Activated CD4-positive, CD25-positive, alpha-beta regulatory T cell treated with anti-CD3 and anti-CD28 coated beads, Interleukin-2, amount 50 U/mL, for 72 hours (primary cell): Measurements from ENCODE around the gene JPT1.
"Not testable (repeated sequence)": the region's sequence is repeated elsewhere in the genome, so short reads cannot be mapped to it uniquely, and the experiment has no call there.

ENCODE experiments used
- DNase-seq: peaks from one replicate; pipeline ENCODE4 v3.0.0; 2021

The JPT1 gene, protein sequence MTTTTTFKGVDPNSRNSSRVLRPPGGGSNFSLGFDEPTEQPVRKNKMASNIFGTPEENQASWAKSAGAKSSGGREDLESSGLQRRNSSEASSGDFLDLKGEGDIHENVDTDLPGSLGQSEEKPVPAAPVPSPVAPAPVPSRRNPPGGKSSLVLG

DNA sequence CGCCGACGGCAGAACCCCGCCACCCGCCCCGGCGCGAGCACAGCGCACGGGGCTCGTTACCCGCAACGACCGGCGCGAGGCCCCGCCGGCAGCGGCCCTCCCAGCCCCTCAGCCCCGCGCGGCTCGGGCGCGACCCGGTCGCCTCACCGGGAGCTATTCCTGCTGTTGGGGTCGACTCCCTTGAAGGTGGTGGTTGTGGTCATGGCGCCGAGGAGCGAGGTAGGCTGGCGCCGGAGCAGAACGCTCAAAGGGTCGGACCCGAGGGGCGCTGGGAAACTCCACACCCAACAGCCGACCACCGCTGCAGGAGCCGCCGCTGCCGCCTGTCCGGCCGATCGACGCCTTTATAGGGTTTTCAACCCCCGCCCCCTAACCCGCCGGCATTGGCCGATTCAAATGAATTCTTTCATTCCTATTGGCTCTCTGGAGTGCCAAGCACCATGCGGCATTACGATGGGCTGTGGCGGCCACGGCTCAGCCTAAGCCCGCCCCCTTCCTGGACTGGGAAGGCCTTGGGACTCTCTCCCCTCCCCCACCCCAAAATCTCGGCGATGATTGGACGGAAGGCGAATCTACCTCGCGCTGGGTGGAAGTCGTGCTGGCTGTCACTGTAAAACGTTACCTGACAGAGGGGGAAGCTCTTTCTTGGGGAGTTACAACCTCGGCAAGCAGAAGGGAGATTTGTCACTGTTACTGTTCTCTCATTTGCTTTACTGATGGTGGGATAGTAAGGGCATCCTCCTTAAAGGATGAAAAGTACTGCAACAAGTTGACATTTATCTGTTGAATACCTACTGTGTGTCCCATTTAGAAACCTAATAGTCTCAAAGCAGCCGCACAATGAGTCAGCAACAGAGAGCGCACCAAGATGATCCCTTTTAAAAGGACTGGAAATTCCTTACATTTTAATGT is at the start of gene JPT1:
TSS of gene JPT1 (minus strand) at position 318 of the 912 bp plus-strand sequence. CDS start at position 203, 115 bp downstream.
- peak; percentile 93 for DNase-seq

DNA sequence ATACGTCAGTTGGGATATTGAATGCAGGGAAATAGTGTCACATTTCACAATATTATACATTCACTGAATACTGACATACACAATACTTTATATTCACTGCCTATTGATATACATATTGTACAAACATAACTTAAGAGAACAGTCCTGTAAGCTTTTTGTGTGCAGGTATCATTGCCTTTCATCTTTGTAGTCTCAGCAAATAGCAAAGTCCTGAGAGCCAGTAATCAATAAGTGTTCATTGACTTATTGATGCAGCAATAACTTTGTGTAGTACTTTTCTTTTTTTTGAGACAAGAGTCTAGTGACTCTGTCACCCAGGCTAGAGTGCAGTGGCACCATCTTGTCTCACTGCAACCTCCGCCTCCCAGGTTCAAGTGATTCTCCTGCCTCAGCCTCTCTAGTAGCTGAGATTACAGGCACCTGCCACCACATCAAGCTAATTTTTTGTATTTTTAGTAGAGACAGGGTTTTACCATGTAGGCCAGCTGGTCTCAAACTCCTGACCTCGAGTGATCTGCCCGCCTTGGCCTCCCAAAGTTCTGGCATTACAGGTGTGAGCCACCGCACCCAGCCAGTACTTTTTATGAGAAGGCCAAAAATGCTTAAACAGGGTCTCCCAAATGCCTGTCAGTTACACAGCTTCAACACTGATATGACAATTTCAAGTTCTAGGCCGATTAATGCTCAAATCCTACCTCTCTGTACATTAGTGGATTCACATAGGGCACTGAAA is 45.7 kb upstream of the JPT1 start:
- no peak for DNase-seq

DNA sequence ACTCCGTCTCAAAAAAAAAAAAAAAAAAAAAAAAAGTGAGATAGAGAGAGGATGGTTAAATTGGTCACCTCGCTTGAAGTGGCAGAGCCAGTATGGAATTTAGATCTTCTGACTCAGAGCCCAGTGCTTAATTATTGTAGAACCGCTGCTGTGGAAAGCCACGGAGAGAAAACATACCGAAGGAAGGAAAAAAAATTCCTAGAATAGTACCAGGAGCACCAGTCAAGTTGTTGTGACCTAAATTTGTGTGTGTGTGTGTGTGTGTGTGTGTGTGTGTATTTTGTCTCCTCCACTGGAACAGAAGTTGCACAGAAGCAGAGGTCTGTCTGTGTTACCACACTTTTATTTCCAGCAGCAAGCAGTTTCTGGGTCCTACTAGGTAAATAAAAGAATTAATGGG is 40.6 kb upstream of the JPT1 start:
- no peak for DNase-seq

DNA sequence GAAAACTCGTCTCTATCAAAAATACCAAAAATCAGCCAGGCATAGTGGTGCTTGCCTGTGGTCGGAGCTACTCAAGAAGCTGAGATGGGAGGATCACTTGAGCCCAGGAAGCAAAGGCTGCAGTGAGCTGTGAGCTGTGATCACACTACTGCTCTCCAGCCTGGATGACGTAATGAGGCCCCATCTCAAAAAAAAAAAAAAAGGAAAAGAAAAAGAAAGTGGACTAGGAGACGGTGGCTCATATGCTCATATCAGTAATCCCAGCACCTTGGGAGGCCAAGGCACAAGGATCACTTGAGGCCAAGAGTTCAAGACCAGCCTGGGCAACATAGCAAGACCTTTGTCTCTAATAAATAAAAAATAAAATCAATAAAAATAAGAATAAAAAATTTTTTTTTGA is 37.3 kb upstream of the JPT1 start:
- no peak for DNase-seq

DNA sequence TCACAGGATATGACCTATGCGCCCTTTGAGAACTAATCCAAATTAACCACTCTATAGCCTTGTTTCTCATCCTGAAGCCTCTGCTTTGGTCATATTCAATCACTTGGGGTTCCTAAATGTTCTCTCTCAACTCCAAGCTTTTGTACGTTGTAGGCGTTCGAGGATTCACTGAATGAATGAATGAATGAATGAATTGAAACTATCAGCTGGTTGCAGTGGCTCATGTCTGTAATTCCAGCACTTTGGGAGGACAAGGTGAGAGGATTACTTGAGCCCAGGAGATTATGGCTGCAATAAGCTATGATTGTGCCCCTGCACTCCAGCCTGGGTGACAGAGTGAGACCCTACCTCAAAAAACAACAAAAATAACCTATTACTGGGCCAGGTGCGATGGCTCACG is 34.3 kb upstream of the JPT1 start:
- no peak for DNase-seq

DNA sequence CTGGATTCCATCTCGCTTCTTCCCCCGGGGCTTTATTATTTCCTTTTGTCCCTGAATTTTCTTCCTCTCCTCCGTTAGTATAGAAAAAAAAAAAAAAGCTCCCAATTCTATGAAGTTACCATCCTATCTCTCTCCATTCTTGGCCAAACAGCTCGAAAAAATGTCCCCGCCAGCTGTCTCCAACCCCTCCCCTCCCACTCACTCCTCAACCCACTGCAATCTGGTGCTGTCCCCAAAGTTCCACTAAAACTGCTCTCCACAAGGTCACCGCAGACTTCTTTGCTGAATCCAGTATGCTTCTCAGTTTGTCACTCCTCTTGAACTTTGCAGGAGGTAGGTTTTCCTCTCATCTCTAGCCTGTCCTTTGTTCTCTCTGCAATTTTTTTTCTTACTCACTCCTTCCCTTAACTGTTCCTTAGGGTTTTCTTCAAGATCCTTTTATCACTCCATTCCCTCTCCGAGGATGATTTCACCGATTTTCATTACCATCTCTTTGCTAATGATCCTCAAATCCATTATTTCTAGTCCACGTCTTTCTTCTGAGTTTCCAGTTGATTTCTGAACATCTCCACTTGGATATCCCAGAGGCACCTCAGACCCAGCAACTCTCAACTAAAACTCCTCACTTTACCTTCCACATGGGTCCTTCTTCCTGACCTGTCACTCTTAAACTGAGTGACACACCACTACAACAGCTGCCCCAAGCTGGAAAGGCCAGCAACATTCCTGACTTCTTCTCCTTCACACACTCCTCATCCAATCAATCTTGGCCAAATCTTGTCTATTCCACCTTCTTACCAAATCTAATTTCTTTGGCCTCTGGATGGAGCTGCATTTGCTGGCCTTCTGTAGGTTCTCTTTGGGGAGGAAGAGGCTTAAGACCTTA is 29.9 kb upstream of the JPT1 start:
- no peak for DNase-seq

DNA sequence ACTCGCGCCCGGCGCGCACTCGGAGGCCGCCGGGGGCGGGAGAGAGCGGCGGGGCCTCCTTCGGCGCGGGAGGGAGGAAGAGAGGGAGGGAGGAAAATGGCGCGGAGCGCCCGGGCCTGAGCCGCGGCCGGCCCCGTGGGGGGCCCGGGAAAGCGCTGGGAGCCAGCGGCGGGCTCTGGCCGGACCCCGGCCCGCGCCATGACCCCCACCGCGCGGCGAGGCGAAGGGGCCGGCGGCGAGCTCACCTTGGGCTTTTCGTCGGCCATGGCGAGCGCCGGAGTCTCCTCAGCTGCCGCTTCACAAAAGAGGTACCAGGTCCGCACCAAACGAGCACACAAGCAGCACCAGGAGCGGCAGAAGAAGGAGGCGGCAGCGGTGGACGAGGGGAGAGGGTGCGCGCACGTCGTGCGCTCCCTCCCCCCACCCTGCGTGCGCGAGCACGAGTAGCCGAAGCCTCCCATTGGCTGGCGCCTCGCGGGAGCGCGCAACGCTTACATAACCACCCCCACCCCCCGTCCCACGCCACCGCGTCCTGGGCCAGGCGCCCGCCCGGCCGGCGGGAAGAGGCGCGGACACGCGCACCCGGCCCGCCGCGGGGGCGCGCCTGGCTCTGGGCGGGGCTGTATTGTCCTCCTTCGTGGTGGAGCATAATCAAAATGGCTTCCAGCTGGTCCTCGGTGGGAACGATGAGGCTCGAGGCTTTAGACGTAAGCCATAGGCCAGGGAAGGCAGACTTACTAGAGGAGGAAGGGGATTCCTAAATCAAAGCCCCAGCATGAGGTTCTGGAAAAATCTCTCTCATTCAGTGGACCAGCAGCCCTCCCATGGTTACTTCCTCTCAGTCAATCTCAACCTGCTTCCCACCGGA is 28.5 kb upstream of the JPT1 start, which contains the start of gene SUMO2:
TSS of gene SUMO2 (minus strand) at position 391 of the 868 bp plus-strand sequence. CDS start at position 266, 125 bp downstream.
- DNase-seq = peak; percentile 96

DNA sequence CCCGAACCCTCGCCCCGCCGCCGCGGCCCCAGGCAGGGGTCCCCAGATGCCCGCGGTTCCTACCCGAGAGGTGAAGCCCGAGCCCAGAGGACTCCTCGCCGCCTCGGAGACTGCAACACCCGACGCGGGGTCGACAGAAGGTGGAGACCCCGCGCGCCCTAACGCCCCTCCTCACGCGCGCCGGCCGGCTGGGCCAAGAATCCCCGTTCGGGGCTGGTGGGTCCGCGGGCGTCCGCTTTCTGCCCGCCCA is 27.9 kb upstream of the JPT1 start:
- no peak for DNase-seq

DNA sequence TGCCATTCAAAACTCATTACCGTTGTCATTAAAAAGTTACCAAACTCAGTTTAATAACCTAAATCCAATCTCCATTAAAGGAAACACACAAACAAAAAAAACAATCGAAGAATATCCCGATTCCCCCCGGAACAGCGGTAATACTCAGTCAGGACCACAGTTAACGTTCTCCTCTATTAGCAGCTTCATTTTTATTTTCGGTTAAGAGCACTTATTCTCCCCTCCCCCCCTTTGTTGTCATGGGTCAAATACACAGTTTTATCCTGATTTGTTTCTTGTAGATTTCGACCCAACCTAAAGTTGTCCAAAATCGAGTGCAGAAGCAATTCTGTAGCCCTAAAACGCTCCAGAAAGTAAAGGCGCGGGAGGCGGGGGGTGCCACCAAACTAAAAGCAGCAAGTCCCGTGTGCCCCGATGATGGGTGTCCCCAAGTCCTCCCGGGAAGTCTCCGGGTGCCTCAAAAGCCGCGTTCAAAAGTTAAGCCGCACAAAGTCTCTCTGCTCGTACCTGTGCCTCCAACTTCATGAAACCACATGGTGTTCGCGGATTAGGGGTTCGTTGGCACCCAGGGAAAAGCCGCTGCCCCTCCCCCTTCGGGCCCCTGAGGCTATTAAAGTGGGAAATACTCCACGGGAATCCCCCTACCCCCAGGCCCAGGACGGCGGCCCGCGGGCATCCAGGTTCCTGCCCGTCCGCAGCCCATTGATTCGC is 27.5 kb upstream of the JPT1 start:
- DNase-seq = peak; percentile 54

DNA sequence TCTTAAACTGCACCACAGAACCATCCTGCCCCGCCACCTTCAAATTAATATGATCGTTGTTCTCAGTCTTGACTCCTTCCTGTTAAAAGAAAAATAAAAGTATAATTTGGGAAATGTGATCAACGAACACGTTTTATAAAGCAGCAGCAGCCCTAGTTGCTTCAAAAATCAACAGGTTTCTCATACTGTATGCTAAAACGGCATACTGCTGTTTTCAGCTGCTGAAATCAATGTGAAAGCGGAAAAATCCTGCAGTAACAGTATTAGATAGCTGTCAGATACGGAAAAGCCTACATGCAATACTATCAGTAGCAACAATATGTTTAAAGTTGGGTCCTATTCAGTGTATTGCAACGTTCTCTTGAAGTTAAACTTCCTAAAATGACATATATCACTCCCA is 26.8 kb upstream of the JPT1 start:
- DNase-seq = no peak

DNA sequence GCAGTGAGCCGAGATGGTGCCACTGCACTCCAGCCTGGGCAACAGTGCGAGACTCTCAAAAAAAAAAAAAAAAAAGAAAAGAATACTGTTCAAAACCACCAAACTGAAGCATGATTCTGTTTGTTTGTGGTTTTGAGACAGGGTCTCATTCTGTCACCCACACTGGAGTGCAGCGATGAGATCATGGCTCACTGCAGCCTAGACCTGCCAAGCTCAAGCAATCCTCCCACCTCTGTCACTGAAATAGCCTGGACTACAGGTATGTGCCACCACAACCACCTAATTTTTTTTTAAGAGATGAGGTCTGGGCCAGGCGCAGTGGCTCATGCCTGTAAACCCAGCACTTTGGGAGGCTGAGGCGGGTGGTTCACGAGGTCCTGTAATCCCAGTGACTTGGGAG is 24.1 kb upstream of the JPT1 start:
- DNase-seq = no peak

DNA sequence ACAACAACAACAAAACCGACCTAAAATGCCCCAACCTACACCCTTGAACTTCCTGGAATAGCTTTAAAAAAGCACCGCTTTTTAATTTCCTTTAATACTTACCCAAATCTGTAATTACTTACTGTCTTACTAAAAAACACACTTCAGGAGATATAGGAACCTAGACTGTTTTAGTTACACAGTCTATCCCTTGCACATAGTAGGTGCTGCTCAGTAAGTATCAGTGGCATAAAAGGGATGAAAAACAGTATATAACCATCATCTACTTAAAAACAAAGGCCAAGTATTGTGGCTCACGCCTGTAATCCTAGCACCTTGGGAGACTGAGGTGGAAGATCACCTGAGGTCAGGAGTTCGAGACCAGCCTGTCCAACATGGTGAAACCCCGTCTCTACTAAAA is 22.3 kb upstream of the JPT1 start:
- DNase-seq = no peak

DNA sequence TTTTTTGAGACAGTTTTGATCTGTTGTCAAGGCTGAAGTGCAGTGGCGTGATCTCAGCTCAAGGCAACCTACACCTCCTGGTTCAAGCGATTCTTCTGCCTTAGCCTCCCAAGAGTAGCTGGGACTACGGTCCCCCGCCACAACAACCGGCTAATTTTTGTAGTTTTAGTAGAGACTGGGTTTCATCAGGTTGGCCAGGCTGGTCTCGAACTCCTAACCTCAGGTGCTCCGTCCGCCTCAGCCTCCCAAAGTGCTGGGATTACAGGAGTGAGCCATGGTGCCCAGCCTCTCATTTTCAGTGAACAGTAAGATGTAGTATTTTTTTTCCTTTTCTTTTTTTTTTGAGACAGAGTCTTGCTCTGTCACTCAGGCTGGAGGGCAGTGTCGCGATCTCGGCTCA is 20.7 kb upstream of the JPT1 start:
- no peak for DNase-seq

DNA sequence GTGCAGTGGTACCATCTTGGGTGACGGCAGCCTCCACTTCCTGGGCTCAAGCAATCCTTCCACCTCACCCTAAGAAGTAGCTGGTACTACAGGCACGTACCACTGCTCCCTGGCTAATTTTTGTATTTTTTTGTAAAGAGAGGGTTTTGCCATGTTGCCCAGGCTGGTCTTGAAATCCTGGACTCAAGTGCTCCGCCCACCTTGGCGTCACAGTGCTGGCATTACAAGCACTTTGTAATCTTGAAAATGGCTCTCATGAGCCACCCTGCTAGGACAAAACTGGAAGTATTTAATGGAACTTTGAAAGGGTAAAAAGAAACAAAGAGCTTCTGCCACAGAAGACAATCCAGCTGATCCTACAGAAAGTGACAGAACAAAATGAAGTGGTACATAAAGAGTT is 19.2 kb upstream of the JPT1 start:
- DNase-seq = no peak

DNA sequence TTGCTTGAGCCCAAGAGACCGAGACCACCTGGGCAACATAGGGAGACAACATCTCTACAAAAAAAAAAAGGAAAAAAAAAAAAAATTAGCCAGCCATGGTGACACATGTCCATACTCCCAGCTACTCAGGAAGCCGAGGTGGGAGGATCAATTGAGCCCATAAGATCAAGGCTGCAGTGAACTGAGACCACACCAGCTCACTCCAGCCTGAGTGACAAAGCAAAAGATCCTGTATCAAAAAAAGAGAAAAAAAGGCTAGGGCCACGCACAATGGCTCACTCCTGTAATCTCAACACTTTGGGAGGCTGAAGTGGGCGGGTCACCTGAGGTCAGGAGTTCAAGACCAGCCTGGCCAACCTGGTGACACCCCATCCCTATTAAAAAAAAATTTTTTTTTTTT is 14.7 kb upstream of the JPT1 start:
- DNase-seq = no peak

DNA sequence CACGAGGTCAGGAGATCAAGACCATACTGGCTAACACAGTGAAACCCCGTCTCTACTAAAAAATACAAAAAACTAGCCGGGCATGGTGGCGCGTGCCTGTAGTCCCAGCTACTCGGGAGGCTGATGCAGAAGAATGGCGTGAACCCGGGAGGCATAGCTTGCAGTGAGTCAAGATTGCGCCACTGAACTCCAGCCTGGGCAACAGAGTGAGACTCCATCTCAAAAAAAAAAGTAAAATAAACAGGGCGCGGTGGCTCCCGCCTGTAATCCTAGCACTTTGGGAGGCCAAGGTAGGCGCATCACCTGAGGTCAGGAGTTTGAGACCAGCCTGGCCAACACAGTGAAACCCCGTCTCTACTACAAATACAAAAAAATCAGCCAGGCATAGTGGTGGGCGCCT is 10.3 kb upstream of the JPT1 start:
- DNase-seq = not testable (repeated sequence)

DNA sequence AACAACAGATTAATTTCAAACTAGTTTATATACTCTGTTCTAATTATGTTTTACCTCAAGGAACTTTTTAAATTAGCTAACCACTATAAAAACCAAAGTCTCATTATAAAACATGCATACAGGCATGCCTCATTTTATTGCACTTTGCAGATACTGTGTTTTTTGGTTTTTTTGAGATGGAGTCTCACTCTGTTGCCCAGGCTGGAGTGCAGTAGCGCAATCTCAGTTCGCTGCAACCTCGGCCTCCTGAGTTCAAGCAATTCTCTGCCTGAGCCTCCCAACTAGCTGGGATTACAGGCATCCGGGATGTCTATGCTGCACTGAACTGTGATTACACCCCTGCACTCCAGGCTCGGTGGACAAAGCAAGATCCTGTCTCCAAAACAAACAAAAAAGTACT is 8.8 kb upstream of the JPT1 start:
- no peak for DNase-seq

DNA sequence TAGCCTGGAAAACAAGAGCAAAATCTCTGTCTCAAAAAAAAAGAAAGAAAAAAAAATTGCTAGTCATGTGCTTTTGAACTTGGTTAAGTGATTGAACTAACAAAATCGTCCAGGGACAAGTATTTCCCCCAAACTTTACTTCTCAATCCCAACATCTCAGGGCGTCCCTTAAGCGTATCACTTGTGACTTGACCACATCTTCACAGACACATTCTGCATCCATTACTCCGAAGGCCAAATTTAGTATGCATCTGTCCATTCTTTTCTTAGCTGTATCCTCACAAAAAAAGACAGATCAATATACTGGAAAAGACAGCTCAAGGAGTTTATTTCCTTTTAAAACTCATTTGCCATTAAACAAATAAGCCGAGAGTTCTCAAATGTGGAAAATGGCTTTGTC is 5.9 kb upstream of the JPT1 start:
- no peak for DNase-seq

DNA sequence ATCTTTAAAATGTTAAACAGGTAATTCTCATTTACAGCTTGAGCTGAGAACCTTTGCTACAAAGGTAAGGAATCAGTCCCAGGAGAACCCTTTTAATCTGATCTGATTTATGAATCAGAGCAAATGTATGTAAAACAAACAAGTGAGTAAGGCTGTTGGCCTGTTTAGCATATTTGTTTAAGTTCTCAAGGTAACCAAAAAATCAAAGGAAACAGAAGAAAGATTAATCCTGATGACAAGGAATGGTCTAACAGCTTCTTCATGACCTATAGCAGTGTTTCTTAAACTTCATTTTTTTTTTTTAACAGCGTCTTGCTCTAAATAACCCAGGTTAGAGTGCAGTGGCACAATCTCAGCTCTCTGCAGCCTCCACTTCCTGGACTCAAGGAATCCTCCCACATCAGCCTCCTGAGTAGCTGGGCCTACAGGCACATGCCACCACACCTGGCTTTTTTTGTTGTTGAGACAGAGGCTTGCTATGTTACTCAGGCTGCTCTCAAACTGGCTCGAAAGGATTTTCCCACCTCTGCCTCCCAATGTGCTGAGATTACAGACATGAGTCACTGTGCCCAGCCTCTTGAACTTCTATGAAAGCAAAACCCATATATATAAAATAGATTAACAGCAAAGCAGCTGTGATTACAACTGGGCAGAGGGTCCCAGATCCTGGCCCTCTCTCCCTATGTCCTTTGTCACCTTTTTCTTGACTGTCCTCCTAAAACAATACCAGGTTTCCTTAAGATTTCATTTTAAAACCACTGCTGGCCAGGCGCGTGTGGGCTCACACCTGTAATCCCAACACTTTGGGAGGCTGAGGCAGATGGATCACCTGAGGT is 5.1 kb upstream of the JPT1 start:
- DNase-seq = peak; percentile 12

DNA sequence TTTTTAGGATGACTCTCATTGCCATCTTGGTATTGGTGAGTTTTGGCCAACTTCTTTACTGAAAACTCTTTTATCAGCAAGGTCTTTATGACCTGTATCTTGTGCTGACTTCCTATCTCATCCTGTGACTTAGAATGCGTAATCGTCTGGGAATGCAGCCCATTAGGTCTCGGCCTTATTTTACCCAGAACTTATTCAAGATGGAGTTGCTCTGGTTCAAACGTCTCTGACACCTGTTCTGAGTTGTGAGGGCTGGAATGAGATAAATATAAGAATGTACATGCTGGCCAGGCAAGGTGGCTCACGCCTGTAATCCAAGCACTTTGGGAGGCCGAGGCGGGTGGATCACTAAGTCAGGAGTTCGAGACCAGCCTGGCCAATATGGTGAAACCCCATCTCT is 4.2 kb upstream of the JPT1 start:
- peak; percentile 25 for DNase-seq
